IPS-NIHi7 (cell line): Measurements from ENCODE around the gene PNLIPRP2.

Experiments used
- DNase-seq: peaks from one replicate; pipeline ENCODE4 v3.0.0; 2012; ENCODE audit warnings: mixed read lengths; ENCODE audit errors: extremely low spot score

Gene PNLIPRP2

DNA sequence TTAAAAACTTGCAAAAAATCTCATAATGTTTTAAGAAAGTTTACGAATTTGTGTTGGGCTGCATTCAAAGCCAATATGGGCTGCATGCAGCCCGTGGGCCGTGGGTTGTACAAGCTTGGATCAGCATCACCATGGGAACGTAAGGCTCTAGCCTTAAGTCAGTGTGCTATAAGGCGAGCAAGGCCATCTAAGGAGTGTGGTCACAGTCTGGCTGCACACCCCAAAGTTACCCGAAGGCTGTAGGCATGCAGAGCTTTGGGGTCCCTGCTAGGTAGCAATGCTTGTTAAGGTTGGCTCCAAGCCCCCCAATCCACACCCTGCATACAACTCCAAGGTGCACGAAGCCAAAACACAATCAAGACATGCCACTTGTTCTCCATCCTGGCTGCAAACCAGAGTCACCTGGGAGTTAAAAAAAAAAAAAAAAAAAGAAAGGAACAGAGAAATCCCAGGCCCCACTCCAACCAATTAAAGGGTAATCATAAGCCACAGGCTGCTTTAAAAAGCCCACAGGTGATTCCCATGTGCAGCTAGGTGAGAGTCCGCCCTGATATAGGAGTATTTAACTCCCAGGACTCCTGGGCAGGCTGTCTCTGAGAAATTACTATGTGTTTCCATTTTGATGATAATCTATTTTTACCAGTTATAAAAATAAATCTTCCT, 8.5 kb upstream of the PNLIPRP2 start:
- no peak for DNase-seq

DNA sequence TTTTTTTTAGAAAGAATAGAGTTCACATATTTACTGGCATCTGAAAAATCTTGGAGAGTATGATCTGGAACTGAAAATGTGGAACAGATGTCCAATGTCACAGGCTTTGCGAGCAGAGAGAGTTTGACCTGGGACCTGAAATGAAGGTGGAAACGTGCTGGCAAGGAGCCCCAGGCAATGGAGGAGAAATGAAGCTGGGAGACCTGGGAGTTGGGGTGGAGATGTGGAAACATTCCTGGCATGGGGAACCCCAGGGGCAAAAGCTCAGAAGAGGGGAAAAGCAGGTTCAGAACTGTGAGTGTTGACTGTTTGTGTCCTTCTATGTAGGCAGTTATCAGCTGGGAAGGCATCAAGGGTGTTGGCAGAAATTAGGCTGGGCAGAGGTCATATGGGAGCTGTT, 7.3 kb upstream of the PNLIPRP2 start:
- no peak for DNase-seq

DNA sequence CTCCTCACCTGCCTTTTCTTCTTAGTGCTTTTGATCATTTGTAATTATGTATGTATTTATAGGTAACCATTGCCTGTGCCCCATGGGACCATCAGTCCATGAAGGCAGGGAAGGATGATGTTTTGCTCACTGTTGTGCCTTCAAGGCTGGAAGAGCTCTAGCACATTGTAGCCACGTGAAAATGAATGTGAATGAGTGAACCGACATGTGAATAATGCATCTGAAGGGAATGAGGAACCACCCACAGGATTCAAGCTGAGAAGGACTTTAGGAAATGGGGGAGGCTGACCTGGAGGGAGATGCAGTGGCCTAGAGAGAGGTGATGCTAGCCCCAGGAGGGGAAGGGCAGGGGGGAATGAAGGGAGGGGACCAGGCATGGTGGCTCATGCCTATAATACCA, 6.0 kb upstream of the PNLIPRP2 start:
- no peak for DNase-seq

DNA sequence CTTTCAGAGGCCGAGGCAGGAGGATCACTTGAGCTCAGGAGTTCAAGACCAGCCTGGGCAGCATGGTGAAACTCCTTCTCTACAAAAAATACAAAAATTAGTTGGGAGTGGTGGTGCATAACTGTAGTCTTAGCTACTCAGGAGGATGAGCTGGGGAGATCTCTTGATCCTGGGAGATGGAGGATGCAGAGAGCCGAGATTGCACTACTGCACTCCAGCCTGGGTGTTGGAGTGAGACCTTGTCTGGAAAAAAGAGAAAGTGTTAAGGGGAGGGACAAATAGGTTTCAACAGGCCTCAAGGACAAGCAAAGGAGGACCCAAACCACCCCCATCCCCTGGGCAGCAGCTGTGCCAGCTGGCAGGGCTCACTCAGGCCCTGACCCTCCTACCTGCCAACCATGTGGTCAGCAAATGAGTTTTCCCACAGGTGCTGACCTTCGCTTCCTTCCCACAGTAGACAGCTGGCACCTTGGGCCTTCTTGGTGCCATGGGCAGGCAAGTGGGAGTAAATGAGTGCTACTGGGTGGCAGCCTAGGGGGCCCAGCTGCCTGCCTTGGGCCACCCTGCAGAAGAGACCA, 5.5 kb upstream of the PNLIPRP2 start:
- DNase-seq: no peak

DNA sequence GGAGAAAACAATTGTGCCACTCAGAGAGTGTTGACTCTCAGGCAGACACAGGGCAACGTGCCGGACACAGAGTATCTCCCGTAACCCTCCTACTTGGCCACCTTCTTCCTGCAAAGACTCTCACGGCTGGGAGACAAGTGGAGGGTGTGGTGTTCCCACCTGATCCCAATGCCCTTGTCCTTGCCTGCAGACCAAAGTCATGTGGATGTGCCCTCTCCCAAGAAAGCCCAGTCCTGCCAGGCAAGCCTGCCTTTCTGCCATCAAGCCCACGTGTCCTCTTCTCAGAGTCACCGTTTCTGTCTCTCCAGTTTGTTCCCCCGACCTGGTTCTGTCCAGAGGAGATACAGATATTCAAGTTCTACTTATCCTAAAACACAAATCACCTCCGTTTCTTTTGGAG, 723 bp downstream of the PNLIPRP2 start:
- no peak for DNase-seq

GRCh38 chr10:116621934-116622655, 1.3 kb downstream of the PNLIPRP2 start:
- no peak for DNase-seq

GRCh38 chr10:116625845-116626244, 5.1 kb downstream of the PNLIPRP2 start:
- DNase-seq: no peak

- DNase-seq: no peak
These were observed 6.1 kb downstream of the PNLIPRP2 start for GRCh38 chr10:116626815-116627214.

DNA sequence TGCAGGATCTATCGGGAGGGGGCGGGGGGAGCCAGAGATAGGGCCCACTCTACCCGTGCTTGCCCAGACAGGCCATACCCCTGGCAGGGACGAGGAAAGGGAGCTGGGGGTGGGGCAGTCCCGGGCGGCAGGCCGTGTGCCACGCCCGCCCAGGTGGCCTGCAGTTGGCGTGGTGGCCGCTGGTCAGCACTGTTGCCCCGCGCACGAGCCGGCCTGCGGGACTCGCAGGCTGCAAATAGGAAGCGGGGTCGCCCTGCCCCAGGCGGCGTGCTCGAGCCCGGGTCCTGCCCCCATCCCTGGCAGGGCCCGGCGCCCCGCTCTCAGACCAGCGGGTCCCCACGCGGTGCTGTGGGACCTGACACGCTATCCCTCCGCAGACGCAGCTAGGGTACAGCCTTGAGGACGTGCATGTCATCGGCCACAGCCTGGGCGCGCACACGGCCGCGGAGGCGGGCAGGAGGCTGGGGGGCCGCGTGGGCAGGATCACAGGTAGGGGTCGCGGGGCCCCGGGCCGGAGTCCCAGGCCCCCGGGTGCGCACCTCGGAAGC, 6.7 kb downstream of the PNLIPRP2 start:
- DNase-seq: peak; percentile 89

GRCh38 chr10:116629340-116629739, 8.6 kb downstream of the PNLIPRP2 start:
- no peak for DNase-seq

DNA sequence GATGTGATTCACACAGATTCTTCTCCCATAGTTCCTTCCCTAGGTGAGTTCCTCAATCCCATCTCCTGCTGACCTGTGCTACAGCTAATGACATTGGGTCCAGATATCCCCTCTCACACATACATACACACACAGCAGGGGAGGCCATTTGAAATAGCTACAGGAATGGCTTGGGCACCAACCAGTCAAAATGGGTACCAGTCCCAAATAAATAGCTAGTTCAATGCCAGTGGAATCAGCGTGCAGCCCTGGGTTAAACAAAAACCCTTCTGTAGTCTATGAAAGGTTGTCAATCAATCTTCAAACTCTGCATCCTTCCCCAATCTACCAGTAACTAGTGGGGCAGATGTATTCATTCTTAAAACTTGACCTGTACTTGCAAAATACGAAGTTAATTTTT, 9.3 kb downstream of the PNLIPRP2 start:
- no peak for DNase-seq

DNA sequence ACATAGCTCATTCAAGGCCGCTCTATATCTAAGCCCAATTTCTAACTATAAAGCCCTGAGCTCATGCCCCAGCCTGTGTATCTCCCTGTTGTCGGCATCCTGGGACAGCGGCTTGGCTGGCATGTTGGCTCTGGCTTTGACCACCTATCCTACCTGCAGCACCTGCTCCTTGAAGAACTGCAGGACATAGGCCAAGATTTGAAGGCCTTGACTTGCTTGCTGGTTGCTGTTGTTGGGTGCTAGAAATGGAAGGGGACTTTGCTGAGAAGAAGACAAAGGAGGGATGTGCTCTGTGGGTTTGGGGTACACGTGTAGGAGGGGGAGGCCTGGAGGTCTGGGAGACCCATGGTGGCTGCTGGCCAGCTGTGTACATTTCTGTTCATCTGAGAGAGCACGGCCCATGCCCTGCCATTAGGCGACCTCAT, 11.1 kb downstream of the PNLIPRP2 start:
- DNase-seq: no peak

GRCh38 chr10:116632596-116633215, 12.0 kb downstream of the PNLIPRP2 start:
- DNase-seq: no peak

- DNase-seq: no peak
These were observed 12.5 kb downstream of the PNLIPRP2 start for GRCh38 chr10:116633216-116633600.

- DNase-seq: no peak
These were observed 13.6 kb downstream of the PNLIPRP2 start for GRCh38 chr10:116634126-116634975.

DNA sequence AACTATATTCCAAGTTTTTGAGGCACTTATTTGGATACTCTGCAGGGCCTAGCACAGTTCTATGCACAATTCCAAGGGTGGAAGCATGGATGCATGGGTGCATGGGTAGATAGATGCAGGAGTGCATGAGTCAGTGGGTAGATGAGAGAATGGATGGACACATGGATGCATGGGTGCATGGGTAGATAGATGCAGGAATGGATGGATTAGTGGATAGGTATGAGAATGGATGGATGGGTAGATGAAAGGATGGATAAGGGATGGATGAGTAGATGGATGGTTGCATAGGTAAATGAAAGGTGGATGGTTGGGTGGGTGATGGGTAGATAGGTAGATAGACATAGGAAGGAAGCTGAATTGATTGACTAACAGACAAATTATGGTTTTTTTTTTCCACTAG, 15.6 kb downstream of the PNLIPRP2 start:
- no peak for DNase-seq

- DNase-seq: no peak
These were observed 16.2 kb downstream of the PNLIPRP2 start for GRCh38 chr10:116636976-116637375.

DNA sequence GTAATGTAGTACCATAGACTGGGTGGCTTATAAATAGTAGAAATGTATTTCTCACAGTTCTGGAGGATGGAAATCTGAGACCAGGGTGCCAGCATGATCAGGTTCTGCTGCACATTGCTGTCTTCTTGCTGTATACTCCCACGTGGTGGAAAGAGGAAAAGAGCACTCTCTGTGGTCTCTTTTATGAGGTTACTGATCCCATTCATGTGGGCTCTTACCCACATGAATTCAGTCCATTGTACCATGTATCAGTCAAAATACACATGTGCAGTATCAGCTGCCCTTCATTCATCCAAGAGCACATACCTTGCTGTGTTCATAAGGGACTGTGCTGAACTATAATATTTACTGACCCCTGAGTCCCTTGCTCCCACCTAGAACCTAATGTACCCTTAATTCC, 17.1 kb downstream of the PNLIPRP2 start:
- no peak for DNase-seq

- no peak for DNase-seq
These were observed 25.7 kb downstream of the PNLIPRP2 start for GRCh38 chr10:116646502-116646901.

GRCh38 chr10:116648903-116649302, 28.1 kb downstream of the PNLIPRP2 start:
- no peak for DNase-seq

- DNase-seq: no peak
These were observed 33.1 kb downstream of the PNLIPRP2 start for GRCh38 chr10:116653885-116654284.

DNA sequence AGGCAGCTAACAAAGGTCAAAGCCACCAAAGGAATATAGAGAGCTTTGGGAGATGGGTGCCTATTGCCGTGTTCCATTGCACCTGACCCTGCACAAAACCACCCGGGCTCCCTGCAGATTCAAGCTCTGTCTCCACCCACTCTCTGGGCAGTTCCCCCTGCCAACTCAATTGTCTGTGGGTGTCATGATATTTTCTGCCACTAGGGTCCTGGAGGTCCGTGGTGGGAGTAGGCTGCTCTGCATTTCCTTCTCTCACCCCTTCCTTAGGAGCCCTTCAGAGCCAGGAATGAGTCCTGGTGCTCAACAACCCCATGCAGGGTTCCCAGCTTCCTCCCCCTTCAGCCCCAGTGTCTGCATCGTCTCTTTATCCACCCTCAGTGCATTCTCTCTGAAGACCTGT, 34.1 kb downstream of the PNLIPRP2 start:
- DNase-seq: peak; percentile 62
